HFF-Myc (cell line): Measurements from ENCODE around the gene TBCEL.

Source experiments
- DNase-seq: peaks from one replicate; pipeline ENCODE4 v3.0.0-alpha.2; 2011; ENCODE audit warnings: low read depth; ENCODE audit errors: extremely low read depth
- H3K4me3 ChIP-seq: replicated peaks from 2 replicates; pipeline ENCODE4 v1.5.1; 2011; ENCODE audit warnings: low read depth, mild to moderate bottlenecking, control low read depth, low read length
- TF ChIP-seq, protein P1 (sequence below): IDR thresholded peaks from 2 replicates; pipeline ENCODE4 v1.5.1; 2012; ENCODE audit warnings: mild to moderate bottlenecking, low read depth, low read length, control low read depth; ENCODE audit errors: missing control alignments

TBCEL gene

GRCh38 chr11:120988603-120989002 lies 35.3 kb upstream of the TBCEL start:
- no peak overlapping the region for H3K4me3 ChIP-seq
- no peak for DNase-seq
- TF ChIP-seq, protein P1, sequence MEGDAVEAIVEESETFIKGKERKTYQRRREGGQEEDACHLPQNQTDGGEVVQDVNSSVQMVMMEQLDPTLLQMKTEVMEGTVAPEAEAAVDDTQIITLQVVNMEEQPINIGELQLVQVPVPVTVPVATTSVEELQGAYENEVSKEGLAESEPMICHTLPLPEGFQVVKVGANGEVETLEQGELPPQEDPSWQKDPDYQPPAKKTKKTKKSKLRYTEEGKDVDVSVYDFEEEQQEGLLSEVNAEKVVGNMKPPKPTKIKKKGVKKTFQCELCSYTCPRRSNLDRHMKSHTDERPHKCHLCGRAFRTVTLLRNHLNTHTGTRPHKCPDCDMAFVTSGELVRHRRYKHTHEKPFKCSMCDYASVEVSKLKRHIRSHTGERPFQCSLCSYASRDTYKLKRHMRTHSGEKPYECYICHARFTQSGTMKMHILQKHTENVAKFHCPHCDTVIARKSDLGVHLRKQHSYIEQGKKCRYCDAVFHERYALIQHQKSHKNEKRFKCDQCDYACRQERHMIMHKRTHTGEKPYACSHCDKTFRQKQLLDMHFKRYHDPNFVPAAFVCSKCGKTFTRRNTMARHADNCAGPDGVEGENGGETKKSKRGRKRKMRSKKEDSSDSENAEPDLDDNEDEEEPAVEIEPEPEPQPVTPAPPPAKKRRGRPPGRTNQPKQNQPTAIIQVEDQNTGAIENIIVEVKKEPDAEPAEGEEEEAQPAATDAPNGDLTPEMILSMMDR = no peak

GRCh38 chr11:120991830-120992686 lies 31.8 kb upstream of the TBCEL start:
- DNase-seq = no peak
- TF ChIP-seq, protein P1 = no peak
- no peak overlapping the region for H3K4me3 ChIP-seq

- TF ChIP-seq, protein P1 = no peak
- no peak for DNase-seq
- H3K4me3 ChIP-seq = no peak overlapping the region
Observed at GRCh38 chr11:120994091-120994859, 29.6 kb upstream of the TBCEL start.

GRCh38 chr11:120995184-120995583 lies 28.7 kb upstream of the TBCEL start:
- TF ChIP-seq, protein P1 = no peak
- H3K4me3 ChIP-seq = no peak overlapping the region
- DNase-seq = no peak

GRCh38 chr11:120996973-120997372 lies 26.9 kb upstream of the TBCEL start:
- no peak for DNase-seq
- TF ChIP-seq, protein P1 = no peak
- no peak overlapping the region for H3K4me3 ChIP-seq

DNA sequence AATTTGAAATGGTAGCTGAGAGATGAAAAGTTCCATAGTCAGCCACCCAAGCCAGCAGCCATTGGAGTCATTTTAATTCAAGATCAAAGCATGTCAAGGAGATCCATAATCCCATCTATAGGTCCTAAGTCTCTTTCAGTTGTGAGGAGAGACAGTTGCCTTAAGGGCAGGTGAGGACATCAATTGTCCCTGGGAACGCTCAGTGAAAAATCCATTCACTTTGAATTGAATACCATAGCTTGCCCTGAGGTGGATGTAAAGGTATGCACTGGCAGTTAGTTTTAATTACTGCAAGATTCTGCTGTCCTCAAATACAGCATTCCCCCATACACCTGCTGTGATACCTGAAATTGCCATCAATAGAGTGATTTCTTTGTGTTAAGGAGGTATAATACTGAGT lies 25.3 kb upstream of the TBCEL start:
- H3K4me3 ChIP-seq = no peak overlapping the region
- TF ChIP-seq, protein P1 = no peak
- no peak for DNase-seq
